Stimulated activated CD8-positive, alpha-beta memory T cell treated with anti-CD3 and anti-CD28 coated beads, Interleukin-7, amount 100 ng/mL, for 24 hours (primary cell): Measurements from ENCODE around the gene ZBTB7C.

Experiments
- DNase-seq: peaks from one replicate; pipeline ENCODE4 v3.0.0-alpha.2; 2020; ENCODE audit warnings: low read depth

ZBTB7C gene

DNA sequence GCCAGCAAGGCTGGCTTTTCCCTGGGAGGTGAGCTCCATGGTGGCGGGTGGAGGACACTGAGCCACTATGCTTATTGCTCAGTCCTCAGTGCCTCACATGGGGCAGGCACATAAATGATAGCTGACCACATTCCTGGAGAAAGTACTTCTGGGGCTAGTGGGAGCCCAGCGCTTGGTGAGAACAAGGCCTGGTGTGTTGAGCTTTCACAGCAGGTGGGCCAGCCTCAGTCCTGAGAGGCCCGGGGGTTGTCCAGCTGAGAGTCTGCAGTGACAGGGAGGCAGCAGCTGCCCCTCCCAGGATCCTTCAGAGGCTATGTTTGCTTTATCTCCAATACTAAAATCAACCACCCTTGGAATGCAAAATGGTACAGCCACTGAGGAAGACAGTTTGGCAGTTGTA lies 217.7 kb downstream of the ZBTB7C start:
- DNase-seq, result no peak

DNA sequence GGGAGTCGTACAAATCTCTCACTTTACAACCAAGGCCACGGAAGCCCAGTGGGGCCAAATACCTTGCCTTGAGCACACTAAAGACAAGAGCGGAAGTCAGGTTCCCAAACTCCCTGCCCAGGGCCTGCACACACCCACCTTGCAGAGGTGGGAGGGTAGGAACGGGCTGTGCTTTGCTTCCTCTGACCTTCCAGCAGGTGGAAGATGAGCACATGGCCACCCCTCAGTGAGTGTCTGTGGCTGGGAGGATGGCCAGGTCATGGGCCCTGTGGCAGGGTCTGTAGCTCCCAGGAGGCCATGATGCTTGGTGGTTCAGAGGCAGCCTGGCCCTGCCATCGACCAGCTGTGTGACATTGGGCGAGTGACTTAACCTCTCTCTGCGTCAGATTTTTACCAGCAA lies 218.2 kb downstream of the ZBTB7C start:
- no peak for DNase-seq

DNA sequence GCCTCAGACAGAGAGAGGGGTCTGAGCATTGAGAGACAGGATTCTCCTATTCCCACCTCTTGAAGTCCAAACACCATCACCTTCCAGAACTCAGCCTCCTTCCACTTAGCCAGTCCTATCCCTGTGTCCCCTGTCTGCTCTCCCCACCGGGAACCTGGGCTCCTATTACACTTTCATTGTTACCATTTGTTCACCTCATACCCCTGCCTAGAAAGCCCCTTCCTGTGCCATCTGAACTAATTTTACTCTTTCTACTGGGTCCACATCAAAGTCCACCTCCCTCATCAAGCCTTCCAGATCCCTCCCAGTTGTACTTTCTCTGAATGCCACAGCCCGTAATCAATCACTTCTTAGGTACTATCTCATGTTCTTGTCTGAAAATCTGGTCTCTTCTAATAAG lies 220.6 kb downstream of the ZBTB7C start:
- DNase-seq, result no peak

DNA sequence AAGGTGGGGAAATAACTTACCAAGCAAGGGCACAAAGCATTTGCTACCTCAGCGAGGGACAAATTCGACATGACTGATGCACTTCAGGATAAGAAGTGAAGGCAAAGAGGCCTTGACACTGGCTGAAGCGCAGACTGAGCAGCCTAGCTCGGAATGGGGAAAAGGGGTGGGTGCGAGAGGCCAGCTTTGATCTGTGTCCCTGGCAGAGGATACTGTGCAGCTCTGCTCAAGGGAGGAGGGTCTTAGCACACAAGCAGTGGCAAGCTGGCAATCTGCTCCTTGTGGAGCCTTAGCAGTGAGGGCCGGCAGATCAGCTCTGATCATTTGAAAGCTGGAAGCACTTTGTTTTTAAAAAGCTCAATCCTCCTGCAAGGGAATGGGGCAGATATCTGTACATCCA lies 222.3 kb downstream of the ZBTB7C start:
- DNase-seq, result no peak

DNA sequence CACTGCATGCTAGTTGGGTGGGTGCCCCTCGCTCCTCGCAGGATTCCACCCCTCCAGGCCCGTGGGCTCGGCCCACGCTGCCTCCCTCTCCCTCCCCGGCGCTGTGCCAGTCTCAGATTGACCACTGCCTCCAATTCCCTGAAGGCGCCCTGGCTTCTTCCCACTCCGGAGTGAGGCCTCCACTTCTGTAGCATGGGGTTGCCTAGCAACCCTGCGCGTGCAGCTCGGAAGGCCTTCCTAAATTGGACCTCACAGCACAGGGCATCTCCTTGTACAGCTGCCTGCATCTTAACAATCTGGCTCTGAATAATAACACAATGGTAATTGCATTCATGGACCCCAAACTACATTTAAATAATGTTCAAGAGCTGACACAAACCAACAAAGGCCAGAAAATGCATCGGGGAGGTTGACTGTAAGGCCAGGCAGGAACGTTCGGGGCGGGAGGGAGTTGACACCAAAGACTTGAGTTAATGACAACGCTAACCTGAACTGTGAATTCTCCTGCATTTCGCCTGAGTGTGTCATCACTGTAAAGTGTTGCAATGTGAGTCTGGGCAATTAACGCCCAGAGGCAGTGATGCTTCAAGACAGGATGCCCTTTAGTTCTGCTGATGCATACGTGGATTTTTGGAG lies 222.9 kb downstream of the ZBTB7C start:
- no peak for DNase-seq

DNA sequence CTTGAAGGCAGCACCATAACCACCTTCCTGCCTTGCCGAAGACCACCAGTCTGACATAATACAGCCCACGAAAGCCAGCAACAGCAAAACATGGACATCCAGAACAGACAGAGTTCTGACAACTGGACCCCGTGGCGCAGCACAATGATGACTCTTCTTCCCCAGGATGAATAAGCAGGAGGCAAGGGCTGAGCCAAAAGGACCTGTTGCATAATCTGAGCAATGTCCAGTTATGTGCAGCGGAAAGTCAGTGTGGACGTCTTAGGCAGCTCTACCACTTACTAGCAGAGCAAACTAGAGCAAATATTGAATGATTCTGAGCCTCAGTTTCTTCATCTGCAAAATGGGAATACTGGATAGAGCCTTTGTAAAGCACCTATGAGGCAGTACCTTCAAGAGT lies 225.1 kb downstream of the ZBTB7C start:
- no peak for DNase-seq

DNA sequence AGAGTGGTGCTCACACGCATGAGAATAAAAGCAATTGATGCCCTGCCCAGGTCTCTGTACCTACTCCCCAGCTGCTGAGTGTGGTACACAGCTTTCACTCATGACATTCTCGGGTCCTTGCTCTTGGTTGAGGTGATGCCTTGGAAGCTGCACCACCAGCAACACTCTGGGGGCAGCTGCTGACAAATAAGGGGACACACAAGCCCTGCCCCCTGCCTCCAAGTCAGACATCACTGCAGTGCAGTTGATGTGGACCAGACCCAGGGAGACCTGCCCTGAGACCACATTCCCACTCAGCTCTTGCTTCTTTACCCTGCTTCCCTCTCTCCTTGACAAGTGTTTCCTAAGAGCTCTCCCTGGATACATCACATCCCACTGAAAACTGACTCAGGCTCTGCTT lies 225.6 kb downstream of the ZBTB7C start:
- DNase-seq, result no peak

DNA sequence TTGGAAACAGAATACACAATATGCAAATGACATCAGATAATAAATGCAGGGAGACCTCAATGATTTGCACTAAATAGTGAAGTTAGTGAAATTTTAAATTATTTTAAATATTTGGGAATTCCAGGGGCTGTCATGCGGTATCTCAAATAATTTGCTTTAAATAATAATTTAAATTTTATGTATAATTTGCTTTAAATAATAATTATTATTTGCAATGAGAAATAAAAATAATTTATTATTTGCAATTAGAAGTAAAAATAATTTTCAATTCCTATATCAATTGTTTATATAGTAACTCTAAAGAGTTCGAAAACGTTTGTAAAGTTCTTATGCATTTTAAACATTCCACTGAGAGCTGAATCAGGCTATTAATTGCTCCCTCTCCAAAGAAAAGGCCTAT lies 226.4 kb downstream of the ZBTB7C start:
- DNase-seq, result no peak

DNA sequence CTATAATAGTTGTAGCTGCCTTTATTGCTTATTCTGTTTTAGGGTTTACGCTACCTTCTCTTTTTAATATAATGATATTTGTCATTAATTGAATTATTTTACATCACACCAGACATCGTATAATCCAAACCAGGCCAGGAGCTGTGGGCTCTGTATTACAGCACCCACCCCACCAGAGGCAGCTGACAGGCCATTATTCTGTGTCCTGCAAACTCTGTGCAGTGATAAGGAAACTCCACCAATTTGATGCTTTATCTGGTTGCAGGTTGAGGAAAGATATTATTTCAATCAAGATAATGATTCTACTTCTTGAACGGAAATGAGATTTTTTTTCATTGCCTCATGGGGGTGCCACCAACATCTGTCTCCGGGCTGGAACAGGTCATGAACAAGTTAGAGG lies 227.3 kb downstream of the ZBTB7C start:
- no peak for DNase-seq

DNA sequence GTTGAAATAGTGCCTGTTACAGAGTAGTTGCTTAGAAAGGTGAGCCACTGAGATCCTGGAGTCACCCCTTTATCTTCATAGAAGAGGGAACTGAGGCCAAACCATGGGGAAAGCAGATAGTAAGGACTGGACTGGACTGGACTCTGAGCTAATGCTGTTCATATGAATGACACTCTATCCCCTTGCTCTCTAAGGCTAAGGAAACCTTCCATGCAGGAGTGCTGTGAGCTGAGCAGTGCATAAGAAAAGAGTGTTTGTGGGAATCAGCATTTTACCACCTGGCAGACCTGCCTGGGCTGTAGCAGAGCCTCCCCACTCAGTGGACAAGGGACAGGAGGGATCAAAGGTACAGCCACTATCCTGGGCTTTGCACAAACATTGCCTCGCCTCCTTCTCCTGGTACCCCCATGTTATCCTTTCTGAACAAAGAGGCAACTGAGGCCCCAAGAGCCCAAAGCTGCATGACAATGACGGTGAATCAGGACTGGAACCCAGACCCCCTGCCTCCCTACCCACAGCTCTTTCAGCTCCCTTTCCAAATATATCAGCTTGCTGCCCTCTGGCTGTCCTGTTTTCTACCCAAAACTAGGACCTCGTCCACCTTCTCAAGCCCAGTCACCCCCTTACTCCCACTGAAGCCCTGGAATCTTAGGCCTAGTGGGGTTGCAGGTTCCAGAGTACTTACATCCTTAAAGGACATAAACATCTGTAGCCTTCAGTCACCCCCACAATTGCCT lies 227.9 kb downstream of the ZBTB7C start:
- DNase-seq, result no peak

DNA sequence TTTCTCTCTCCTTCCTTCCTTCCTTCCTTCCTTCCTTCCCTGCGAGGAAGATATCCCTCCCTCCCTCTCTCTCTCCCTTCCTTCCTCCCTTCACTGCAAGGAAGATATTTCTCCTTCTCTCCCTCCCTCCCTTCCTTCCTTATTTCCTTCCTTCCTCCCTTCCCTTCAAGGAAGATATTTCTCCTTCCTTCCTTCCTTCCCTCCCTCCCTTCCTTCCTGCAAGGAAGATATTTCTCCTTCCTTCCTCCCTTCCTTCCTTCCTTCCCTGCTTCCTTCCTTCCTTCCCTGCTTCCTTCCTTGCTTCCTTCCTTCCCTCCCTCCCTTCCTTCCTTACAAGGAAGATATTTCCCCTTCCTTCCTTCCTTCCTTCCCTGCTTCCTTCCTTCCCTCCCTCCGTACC lies 229.5 kb downstream of the ZBTB7C start:
- no peak for DNase-seq

DNA sequence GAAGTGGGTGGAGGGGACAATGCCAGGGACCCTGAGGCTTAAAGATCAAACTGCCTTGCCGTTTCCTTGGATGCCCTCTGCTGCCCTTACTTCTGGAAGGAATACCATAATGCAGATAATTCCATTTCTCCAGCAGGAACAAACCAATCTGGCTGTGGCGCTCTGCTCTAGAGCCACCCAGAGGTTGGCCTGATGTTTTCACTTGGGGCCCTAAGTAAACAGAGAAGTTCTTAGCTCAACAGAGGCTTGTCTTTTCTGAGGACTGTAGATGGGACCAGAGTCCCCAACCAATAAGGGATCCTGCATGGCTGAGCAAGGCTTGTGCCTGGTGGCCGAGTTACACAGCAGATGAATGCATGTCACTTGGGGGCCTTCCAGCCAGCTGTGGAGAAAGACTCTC lies 230.2 kb downstream of the ZBTB7C start:
- DNase-seq, result no peak

DNA sequence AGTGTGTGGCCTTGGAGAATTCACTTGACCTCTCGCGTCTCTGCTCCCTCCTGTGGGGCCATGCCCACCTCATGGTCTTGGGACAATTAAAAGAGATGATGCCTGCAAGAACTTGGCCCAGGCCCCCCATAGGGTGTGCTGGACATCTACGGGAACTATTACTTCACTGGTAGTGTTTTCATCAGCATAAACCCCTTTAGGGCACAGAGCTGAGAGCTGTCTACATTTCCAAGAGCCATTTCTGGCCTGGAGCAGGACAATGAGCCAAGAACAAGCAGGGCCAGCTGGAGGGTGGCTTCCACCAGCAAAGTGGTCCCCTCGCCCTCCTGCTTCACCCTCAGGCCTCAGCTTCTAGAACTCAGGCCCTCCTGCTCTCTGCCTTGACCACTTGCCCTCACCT lies 232.3 kb downstream of the ZBTB7C start:
- DNase-seq, result no peak

DNA sequence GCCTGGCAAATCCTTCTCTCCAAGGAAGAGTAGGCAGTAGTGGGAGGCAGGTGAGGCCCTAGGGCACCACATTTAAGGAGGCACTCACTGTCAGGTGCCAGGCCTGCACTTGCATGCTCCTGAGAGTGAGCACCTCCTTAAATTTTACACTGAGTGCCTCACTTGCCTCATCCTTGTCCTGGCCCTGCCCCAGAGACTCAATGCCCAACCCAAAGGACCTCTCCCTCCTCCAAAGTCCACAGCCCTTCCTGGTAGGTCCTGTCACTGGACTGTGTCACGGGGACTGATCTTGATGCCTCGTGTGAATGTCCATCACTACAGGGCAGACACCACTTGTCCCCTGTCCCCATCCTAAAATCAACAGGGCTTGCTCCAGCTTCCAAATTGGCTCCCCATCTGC lies 235.6 kb downstream of the ZBTB7C start:
- DNase-seq, result no peak

DNA sequence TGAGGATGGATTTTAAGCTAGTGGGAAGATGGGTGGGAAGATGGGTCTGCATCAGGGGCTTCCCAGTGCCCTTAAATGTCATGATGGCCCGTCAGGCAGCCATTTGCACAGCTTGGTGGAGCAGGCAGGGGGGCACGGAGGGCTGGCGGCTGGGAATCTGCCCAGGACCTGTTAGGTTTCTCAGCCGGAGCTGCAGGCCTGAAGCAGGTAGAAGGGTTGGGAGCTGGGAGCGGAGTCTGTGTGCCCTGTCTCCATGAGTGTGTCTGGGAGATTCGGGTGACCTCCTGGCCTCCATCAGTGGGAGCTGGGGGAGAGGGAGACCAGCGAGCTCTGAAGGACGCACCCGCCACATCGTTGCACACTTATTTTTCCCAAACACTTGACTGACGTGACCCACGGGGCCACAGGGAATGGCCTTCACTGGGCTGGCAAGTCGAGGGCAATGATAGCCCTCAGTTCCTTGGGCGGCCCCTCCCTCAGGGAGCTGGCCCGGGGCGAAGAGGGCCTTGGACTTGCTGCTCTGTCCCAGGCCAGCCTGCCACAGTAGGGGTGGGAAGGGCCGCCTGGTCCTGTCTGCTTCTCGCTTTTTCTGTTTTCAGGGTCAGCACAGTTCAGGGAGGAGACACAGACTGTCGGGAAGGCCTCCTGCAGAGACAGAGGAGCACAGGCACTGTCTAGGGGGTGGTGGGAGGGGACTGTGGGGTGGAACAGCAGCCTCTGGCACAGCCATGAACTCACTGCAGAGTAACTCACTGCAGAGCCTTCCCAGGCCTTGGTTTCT lies 236.8 kb downstream of the ZBTB7C start:
- DNase-seq, result no peak

DNA sequence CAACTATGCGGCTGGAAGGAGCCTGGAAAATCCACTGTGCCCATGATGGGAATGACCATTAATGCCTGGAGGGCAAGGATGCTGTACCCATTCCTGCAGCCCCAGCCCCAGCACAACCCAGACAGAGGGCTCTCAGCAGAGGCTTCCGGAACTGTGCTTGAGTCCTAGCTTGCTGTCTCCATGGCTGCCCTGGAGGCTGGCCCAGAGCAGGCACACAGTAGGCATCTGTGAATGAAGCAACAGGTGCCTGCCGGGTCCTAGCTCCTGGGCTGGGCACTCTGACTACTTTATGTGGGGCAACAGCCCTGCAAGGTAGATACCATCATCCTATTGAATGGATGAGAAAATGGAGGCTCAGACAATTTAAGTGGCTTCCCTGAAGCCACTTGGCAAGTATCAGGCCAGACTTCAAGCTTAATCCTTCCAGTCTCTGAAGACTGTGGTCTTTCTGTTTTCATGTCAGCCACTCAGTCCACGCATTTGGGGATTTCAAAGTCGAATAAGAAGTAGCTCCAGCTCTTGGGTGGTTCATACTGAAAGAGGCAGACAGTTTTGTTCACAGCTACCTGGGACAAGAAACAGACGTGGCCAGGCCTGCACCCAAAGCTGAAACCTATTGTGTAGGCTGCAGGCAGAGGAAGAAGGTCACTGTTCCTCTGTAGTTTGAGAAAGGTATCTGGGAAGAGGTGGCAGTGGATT lies 237.5 kb downstream of the ZBTB7C start:
- DNase-seq, result no peak

DNA sequence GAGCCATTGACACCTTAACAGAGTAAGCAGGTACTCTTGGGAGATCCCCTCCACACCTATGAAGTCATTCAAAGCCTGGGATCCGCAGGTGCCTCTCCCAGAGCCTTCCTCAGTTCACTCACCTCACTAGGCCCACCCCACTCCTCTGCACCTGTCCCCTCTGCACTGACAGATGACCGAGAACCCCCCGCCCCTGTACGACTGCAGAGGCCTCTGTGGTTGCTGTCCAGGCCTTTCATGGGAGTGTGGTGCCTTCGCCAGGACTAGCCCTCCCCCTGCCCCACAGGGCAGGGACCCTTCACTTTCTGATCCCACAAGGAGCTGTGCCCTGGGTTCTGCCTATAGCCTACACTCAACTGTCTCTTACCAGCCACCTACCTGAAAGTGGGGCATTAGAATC lies 238.5 kb downstream of the ZBTB7C start:
- DNase-seq, result no peak

DNA sequence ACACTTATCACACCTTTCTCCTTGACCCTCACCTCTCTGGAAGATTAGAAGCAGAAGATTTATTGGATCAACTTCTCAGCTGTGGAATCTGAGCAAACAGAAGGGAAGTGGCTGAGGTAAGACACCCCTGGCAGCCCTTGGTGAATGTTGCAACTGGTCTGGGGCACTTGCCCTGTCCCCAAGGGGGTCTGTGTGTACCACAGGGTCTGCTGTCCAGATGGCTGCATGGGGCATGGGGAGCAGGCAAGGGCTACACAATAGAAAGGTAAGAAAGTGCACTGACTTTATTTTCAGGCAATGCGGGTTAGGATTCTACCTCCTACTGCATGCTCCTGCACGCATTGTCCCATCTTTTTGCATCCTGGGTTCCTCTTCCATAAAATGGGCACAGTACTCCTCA lies 240.3 kb downstream of the ZBTB7C start:
- no peak for DNase-seq

DNA sequence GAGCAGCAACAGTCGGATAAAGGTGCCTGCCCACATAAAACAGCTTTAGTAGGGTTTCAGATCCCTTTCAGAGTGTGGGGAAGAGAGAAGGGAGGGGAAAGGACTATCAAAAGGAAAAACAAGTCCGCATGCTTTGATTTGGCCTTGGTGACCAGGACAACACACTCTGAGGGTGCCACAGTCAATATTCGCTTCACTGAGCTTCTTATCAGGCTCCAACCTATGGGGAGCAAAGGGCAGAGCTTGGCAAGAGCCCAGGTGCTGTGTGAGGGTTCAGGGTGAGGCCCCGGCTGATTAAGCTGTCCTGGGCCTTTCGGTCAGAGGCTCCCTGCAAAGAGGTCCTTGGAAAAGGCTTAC lies 241.3 kb downstream of the ZBTB7C start:
- no peak for DNase-seq

DNA sequence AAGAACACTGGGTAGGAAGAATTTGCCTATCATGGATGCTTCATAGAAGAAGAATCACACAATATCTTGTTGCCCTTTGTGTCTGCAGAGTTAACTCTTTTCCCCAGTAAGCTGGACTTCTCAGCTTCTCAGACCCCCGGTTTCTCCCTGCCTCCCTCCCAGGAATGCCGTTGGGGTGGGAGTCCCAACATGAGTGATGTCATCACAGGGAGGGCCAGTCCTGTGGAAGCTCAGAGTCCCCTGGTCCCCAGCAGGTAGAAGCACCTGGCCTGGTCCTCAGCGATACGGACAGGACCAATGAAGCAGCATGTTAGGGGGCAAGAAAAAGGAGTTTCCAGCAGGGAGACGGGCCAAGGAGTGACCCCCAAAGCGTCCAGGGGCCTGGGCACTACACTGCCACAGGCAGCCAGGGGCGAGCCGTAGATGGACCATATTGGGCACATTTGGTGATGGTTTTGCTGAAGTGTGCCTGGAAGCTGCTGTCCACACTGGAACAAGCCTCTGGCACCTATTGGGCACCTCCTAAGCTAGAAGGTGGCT lies 242.8 kb downstream of the ZBTB7C start:
- no peak for DNase-seq

DNA sequence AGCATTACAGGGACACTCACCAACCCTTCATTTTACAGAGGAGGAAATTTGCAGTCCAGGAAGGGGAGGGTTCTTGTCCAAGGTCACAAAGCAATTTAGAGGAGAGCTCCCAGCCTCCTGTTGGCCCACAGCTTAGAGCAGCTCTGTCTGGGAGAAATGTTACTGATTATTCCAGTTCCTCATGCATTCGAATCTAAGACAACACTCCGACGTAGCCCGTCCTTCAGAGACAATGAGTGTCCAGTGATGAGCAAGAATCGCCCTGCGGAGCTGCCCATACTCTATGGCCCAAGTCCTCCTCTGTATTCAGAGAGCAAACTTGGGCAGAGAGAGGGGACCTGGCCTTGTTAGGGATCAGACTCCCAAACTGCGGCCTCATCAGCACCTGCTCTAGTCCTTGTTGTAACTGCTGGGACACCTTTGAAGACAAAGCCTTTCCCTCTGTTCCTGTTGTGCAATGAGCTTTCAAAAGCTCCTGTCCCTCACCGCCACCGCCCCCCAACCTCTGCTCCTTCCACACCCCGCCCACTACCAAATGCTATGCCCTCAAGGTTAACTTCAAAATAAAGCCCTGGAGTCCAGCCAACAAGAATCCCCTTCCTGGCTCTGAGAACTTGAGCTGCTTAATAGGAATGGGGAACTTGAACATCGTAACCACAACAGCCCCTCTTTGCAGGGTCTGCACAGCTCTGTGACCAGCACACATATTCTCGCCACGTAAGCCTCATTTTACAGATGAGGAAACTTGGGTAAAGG lies 243.9 kb downstream of the ZBTB7C start:
- no peak for DNase-seq

DNA sequence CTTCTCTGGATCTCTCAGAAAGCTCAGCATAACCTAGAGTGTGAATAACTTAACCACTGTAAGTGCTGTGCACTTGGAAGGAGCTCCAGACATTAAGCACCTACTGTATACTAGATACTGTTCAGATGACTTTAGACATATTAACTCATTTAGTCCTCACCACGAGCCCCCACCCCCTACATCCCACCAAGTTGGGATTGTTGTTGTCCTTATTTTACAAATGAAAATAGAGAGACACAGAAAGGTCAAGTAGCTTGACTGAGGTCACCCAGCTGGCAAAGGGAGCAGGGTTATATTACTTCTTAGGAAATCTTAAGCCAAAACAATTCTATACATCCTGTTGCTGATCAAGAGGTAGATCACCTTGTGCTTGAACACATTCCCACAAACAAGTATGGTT lies 244.5 kb downstream of the ZBTB7C start:
- no peak for DNase-seq
